HCT116 (cell line): ENCODE measurements around the gene CALCOCO1. TPM values are rescaled to one million over a fixed set of nuclear protein-coding genes. Genes with fewer than 3 reads are reported as not detected.

ENCODE experiments used
- ATAC-seq: fragments of 200-7000 bp; cut with Tn5 transposase; 2 replicates; pipeline ENCODE4 v1.9.1; 2020; ENCODE audit warnings: mild to moderate bottlenecking, moderate library complexity
- BruUV-seq: library from RNA; stranded (reverse); fragments of 400-500 nt; replicated peaks from 2 replicates; lab custom pipeline; 2021; lab: Mats Ljungman, UMichigan
- CTCF ChIA-PET: fragments of 300-600 bp; sonication (Branson Sonifier 250); formaldehyde crosslinking; loops from one replicate; lab custom pipeline; 2021; ENCODE audit warnings: antibody characterized with exemption; lab: Charles Lee
- POLR2A ChIA-PET: fragments of 300-600, 350-600 bp; sonication (Branson Sonifier 250); formaldehyde crosslinking; loops from one replicate; lab custom pipeline; 2021; ENCODE audit warnings: antibody characterized with exemption; lab: Charles Lee
- RAD21 ChIA-PET, 2 experiments: fragments of 300-600 bp; sonication (Branson Sonifier 250); formaldehyde crosslinking; loops; one replicate each; lab custom pipeline; 2023; ENCODE audit warnings: low total read pairs in 2 of 2; ENCODE audit not compliant: uncharacterized antibody in 2 of 2, unreplicated experiment in 2 of 2, low non-redundant PET in 1 of 2; lab: Charles Lee
- DNase-seq: peaks from one replicate; pipeline ENCODE4 v3.0.0-alpha.2; 2010; ENCODE audit warnings: low read depth, low spot score
- H2AFZ ChIP-seq: fragments of 200-600 bp; shearing (Covaris generic), sonication (generic); 2 replicates; pipeline ENCODE4 v1.6.1; 2017; ENCODE audit warnings: low read depth, mixed run types, mixed read lengths, antibody characterized with exemption, low read length; ENCODE audit not compliant: poor library complexity, severe bottlenecking
- H3K27ac ChIP-seq: 2 replicates; pipeline ENCODE4 v1.5.1; 2012; ENCODE audit warnings: low read depth, low read length
- H3K27me3 ChIP-seq: fragments of 200-600 bp; sonication (generic); 2 replicates; pipeline ENCODE4 v1.6.1; 2016; ENCODE audit warnings: mixed run types, low read length, mixed read lengths; ENCODE audit not compliant: insufficient read depth
- H3K36me3 ChIP-seq, 2 experiments: fragments of 200-500 bp in 1 of 2; fragments of 200-600 bp in 1 of 2; sonication (Bioruptor generic) in 1 of 2; sonication (generic) in 1 of 2; 2 replicates each; pipeline versions ENCODE4 v1.5.1 to v1.6.1; 2014 to 2016; ENCODE audit warnings: low read length in 2 of 2, inconsistent platforms in 1 of 2, mixed read lengths in 1 of 2, mixed run types in 1 of 2; ENCODE audit not compliant: insufficient read depth in 2 of 2, control insufficient read depth in 1 of 2
- H3K4me1 ChIP-seq, 2 experiments: fragments of 200-600 bp in 1 of 2; sonication (generic) in 1 of 2; 2 replicates each; pipeline versions ENCODE4 v1.5.1 to v1.6.1; 2012 to 2017; ENCODE audit warnings: low read length in 2 of 2, inconsistent platforms in 1 of 2, mild to moderate bottlenecking in 1 of 2, mixed read lengths in 1 of 2, mixed run types in 1 of 2, moderate library complexity in 1 of 2; ENCODE audit not compliant: insufficient read depth in 2 of 2, control insufficient read depth in 1 of 2
- H3K4me2 ChIP-seq: fragments of 200-600 bp; sonication (generic); 2 replicates; pipeline ENCODE4 v1.6.1; 2017; ENCODE audit warnings: mixed run types, low read length, mixed read lengths
- H3K4me3 ChIP-seq, 2 experiments: fragments of 200-600 bp in 1 of 2; sonication (generic) in 1 of 2; replicated peaks in 1 of 2; 2 replicates each; pipeline ENCODE4 v1.5.1; 2011 to 2016; ENCODE audit warnings: low read length in 2 of 2, control low read depth in 1 of 2, low read depth in 1 of 2, mild to moderate bottlenecking in 1 of 2, mixed read lengths in 1 of 2, mixed run types in 1 of 2
- H3K79me2 ChIP-seq: fragments of 200-600 bp; sonication (generic); 2 replicates; pipeline ENCODE4 v1.6.1; 2017; ENCODE audit warnings: mild to moderate bottlenecking, mixed run types, low read length, moderate library complexity, mixed read lengths; ENCODE audit not compliant: insufficient read depth
- H3K9ac ChIP-seq: fragments of 200-600 bp; sonication (generic); 2 replicates; pipeline ENCODE4 v1.6.1; 2016; ENCODE audit warnings: low read length, mixed read lengths
- H3K9me2 ChIP-seq: fragments of 200-600 bp; sonication (generic), shearing (Covaris generic); 2 replicates; pipeline ENCODE4 v1.6.1; 2017; ENCODE audit warnings: mixed run types, mild to moderate bottlenecking, moderate library complexity; ENCODE audit not compliant: insufficient read depth
- H3K9me3 ChIP-seq, 2 experiments: fragments of 200-500 bp in 1 of 2; fragments of 200-600 bp in 1 of 2; sonication (Bioruptor generic) in 1 of 2; sonication (generic) in 1 of 2; 2 replicates each; pipeline ENCODE4 v1.6.1; 2014 to 2017; ENCODE audit warnings: low read length in 2 of 2, mixed read lengths in 2 of 2, inconsistent platforms in 1 of 2, low read depth in 1 of 2, mild to moderate bottlenecking in 1 of 2, mixed run types in 1 of 2, moderate library complexity in 1 of 2; ENCODE audit not compliant: control insufficient read depth in 1 of 2, insufficient read depth in 1 of 2
- H4K20me1 ChIP-seq: fragments of 200-600 bp; sonication (generic), shearing (Covaris generic); 2 replicates; pipeline ENCODE4 v1.6.1; 2017; ENCODE audit warnings: mixed run types, mild to moderate bottlenecking, moderate library complexity; ENCODE audit not compliant: insufficient read depth
- CEBPB ChIP-seq: IDR thresholded peaks from 2 replicates; pipeline ENCODE4 v1.6.1; 2012; ENCODE audit warnings: low read depth
- EGR1 ChIP-seq: IDR thresholded peaks from 2 replicates; pipeline ENCODE4 v1.6.1; 2012; ENCODE audit warnings: low read depth
- EZH2 ChIP-seq: fragments of 200-600 bp; sonication (generic); IDR thresholded peaks from 2 replicates; pipeline ENCODE4 v1.6.1; 2017; ENCODE audit warnings: antibody characterized with exemption, mixed run types
- FOSL1 ChIP-seq: IDR thresholded peaks from 2 replicates; pipeline ENCODE4 v1.6.1; 2012; ENCODE audit warnings: low read depth
- JUND ChIP-seq: IDR thresholded peaks from 2 replicates; pipeline ENCODE4 v1.6.1; 2012
- POLR2A ChIP-seq: IDR thresholded peaks from 2 replicates; pipeline ENCODE4 v1.7.0; 2011; ENCODE audit warnings: borderline replicate concordance; ENCODE audit not compliant: insufficient read depth, insufficient read length; ENCODE audit errors: extremely low read depth
- POLR2AphosphoS5 ChIP-seq: IDR thresholded peaks from 2 replicates; pipeline ENCODE4 v1.6.1; 2011; ENCODE audit warnings: mild to moderate bottlenecking, low read depth, low read length, moderate library complexity
- SP1 ChIP-seq: IDR thresholded peaks from 2 replicates; pipeline ENCODE4 v1.6.1; 2012; ENCODE audit warnings: low read depth
- SRF ChIP-seq: IDR thresholded peaks from 2 replicates; pipeline ENCODE4 v1.6.1; 2012; ENCODE audit warnings: low read depth
- YY1 ChIP-seq: IDR thresholded peaks from 2 replicates; pipeline ENCODE4 v1.6.1; 2011; ENCODE audit warnings: low read length, low read depth, moderate library complexity, mild to moderate bottlenecking; ENCODE audit not compliant: insufficient replicate concordance; ENCODE audit errors: extremely low read depth
- ZFX ChIP-seq: fragments of 450-650 bp; IDR thresholded peaks from 2 replicates; pipeline ENCODE4 v1.6.1; 2017
- intact Hi-C: fragments of 100-400 bp; cut with micrococcal nuclease; formaldehyde crosslinking; loops from 2 replicates; pipeline ENCODE4 v1.10.0; 2022
- total RNA-seq: library from RNA; stranded (reverse); gene quantifications from one replicate; pipeline ENCODE4 v1.2.1, GENCODE V29; 2021; ENCODE audit not compliant: unreplicated experiment
- TF ChIP-seq, protein P1 (sequence below): IDR thresholded peaks from 2 replicates; pipeline ENCODE4 v1.6.1; 2012
- TF ChIP-seq, protein P2 (sequence below): IDR thresholded peaks from 2 replicates; pipeline ENCODE4 v1.6.1; 2012; ENCODE audit warnings: low read depth
- TF ChIP-seq, protein P3 (sequence below): IDR thresholded peaks from 2 replicates; pipeline ENCODE4 v1.6.1; 2011; ENCODE audit warnings: mild to moderate bottlenecking, low read length, moderate library complexity; ENCODE audit not compliant: insufficient replicate concordance; ENCODE audit errors: extremely low read depth

CALCOCO1 gene
- total RNA-seq, 1 experiment from 2014 or later: 42.6 TPM

DNA sequence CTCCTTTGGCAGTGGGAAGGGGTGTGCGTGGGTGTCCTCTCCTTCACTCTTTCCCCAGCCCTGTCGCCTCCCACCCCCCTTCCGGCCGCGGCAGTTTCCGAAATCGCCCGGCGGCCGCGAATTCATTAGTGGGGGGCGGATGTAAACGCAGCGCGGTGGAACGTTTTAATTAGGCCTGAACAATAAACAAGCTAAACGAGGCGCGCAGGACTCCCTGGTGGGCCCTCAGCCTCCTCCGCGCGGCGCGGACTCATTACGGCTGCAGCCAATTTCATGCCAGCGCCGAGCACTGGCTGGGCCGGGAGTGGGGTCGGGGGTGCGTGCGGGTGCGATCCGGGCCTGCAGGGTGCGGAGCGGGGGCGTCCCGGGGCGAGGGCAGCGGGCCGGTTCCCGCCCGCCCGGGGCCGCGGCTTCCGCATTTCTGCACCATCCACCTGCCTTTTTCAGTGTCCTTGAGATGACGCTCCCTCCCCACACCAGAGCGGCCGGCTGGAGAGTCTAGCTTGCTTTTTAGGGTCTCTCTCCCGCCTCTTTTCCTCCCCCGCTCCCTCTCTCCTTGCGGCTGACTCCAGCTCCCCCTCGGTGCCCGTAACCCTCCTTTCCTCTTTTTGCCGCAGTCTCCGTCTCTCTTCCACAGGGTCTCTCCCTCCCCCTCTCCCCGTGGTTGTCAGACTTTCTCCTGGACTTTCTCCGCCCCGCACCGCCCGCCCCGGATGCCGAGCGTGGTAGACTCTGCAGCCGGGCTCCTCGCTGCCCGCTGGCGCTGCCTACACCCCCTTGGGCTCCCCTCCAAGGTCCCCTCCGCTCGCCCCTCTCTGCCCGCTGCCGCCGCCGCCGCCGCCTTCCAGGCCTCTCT lies 24.3 kb upstream of the CALCOCO1 start, which contains the start of gene CISTR:
CISTR (minus strand) TSS at position 644 of the 856 bp plus-strand sequence.
- intact Hi-C loops: no loop called here
- no peaks in the 10 kb centered on the region for H3K79me2 ChIP-seq
- H3K36me3 ChIP-seq: no peaks in the 10 kb centered on the region
- ChIA-PET RAD21 (no interaction called here), POLR2A (no interaction called here), CTCF (no interaction called here)
- H3K27ac ChIP-seq: no peak within 1 kb of the TSS
- no TSS peak for BruUV-seq
- H3K4me3 ChIP-seq: no peak within 1 kb of the TSS
- H3K27me3 ChIP-seq: no peaks in the 10 kb centered on the region
- H3K9me3 ChIP-seq: no peaks in the 10 kb centered on the region
- DNase-seq (no peak), ATAC-seq (no peak)
- no peak within 1 kb of the TSS for H3K4me2 ChIP-seq
- H3K9me2 ChIP-seq: no peaks in the 10 kb centered on the region
- TF ChIP-seq, protein P1, sequence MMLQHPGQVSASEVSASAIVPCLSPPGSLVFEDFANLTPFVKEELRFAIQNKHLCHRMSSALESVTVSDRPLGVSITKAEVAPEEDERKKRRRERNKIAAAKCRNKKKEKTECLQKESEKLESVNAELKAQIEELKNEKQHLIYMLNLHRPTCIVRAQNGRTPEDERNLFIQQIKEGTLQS: no peak
- no peak for TF ChIP-seq EZH2
- TF ChIP-seq FOSL1: no peak
- no peak for TF ChIP-seq SP1
- TF ChIP-seq ZFX: no peak
- TF ChIP-seq JUND: no peak
- TF ChIP-seq POLR2A: no peak
- peaks cover 0 to 7% of the 10 kb centered on the region in 2 experiments; a peak in 2 of 4 replicates for H3K4me1 ChIP-seq
- no peak within 1 kb of the TSS for H3K9ac ChIP-seq
- no peaks in the 10 kb centered on the region for H4K20me1 ChIP-seq
- no peak within 1 kb of the TSS for H2AFZ ChIP-seq

DNA sequence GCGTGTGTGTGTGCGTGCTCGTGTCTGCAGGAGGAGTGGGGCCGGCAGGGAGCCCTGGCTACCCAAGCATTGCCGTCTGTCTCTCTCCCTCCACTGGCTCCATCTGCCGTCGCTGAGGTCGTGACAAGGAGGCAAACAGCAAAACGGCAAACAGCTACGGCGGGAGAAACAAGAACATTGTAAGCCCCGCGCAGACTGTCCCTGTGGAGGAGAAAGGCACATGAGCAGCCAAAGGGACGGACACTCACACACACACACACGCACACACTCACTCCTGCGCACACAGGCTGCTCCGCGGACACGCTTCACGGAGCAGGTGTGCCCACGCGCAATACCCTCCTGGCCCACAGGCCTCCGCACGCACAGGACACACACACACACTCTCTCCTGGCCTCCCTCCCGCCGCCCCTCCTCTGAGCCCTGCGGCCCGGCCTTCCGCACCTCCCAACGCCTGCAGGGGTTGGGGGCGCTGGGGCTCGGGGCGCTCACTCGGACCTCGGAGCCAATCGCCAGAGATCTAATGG lies 23.6 kb upstream of the CALCOCO1 start:
- Histone ChIP-seq H3K4me1 (peaks cover 0 to 9% of the 10 kb centered on the region in 2 experiments; a peak in 1 of 4 replicates), H3K27me3 (no peaks in the 10 kb centered on the region), H3K9me2 (no peaks in the 10 kb centered on the region), H4K20me1 (no peaks in the 10 kb centered on the region), H3K9ac (no peak overlapping the region), H3K4me3 (no peak overlapping the region), H3K79me2 (no peaks in the 10 kb centered on the region), H3K9me3 (no peaks in the 10 kb centered on the region), H3K27ac (no peak overlapping the region), H3K4me2 (no peak overlapping the region), H2AFZ (no peak overlapping the region), H3K36me3 (no peaks in the 10 kb centered on the region)
- ATAC-seq (no peak), DNase-seq (no peak)
- ChIA-PET RAD21 (no interaction called here), POLR2A (no interaction called here), CTCF (no interaction called here)
- intact Hi-C loops: no loop called here
- no TSS peak for BruUV-seq
- TF ChIP-seq SP1 (no peak), POLR2AphosphoS5 (no peak), EGR1 (no peak), SRF (no peak), POLR2A (no peak), CEBPB (no peak), FOSL1 (no peak), YY1 (no peak), EZH2 (no peak)
- TF ChIP-seq, protein P2, sequence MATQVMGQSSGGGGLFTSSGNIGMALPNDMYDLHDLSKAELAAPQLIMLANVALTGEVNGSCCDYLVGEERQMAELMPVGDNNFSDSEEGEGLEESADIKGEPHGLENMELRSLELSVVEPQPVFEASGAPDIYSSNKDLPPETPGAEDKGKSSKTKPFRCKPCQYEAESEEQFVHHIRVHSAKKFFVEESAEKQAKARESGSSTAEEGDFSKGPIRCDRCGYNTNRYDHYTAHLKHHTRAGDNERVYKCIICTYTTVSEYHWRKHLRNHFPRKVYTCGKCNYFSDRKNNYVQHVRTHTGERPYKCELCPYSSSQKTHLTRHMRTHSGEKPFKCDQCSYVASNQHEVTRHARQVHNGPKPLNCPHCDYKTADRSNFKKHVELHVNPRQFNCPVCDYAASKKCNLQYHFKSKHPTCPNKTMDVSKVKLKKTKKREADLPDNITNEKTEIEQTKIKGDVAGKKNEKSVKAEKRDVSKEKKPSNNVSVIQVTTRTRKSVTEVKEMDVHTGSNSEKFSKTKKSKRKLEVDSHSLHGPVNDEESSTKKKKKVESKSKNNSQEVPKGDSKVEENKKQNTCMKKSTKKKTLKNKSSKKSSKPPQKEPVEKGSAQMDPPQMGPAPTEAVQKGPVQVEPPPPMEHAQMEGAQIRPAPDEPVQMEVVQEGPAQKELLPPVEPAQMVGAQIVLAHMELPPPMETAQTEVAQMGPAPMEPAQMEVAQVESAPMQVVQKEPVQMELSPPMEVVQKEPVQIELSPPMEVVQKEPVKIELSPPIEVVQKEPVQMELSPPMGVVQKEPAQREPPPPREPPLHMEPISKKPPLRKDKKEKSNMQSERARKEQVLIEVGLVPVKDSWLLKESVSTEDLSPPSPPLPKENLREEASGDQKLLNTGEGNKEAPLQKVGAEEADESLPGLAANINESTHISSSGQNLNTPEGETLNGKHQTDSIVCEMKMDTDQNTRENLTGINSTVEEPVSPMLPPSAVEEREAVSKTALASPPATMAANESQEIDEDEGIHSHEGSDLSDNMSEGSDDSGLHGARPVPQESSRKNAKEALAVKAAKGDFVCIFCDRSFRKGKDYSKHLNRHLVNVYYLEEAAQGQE: no peak
- TF ChIP-seq, protein P3, sequence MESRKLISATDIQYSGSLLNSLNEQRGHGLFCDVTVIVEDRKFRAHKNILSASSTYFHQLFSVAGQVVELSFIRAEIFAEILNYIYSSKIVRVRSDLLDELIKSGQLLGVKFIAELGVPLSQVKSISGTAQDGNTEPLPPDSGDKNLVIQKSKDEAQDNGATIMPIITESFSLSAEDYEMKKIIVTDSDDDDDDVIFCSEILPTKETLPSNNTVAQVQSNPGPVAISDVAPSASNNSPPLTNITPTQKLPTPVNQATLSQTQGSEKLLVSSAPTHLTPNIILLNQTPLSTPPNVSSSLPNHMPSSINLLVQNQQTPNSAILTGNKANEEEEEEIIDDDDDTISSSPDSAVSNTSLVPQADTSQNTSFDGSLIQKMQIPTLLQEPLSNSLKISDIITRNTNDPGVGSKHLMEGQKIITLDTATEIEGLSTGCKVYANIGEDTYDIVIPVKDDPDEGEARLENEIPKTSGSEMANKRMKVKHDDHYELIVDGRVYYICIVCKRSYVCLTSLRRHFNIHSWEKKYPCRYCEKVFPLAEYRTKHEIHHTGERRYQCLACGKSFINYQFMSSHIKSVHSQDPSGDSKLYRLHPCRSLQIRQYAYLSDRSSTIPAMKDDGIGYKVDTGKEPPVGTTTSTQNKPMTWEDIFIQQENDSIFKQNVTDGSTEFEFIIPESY: no peak
